GM18507 (cell line): ENCODE results near the gene MARCHF4.

Experiments used
- DNase-seq: peaks from one replicate; pipeline ENCODE4 v3.0.0; 2011; ENCODE audit warnings: low read depth; ENCODE audit not compliant: insufficient read length; ENCODE audit errors: extremely low spot score
- FAIRE-seq: peaks from 2 replicates; lab custom pipeline; 2011; peaks lifted over from hg19 to GRCh38; lab: Jason Lieb, UNC

MARCHF4 gene

DNA sequence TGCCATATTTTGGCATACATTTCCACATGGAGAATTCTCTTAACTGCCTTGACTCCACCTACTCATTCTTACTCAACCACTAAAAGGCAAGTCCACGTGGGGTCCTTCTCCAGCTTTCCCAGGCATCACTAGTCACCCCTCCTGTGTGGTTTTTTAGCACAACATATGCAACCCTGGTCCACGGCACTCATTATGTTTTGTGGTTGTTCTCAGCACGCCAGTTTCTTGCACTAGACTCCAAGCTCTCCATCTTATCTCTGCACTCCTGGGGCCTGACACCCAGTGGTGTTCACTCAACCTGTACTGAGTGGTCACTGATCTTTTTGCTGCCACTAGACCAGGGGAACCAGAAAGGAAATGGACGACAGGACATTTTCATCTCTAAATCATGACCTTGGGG is 18.0 kb downstream of the MARCHF4 start:
- DNase-seq = no peak
- no peak for FAIRE-seq

DNA sequence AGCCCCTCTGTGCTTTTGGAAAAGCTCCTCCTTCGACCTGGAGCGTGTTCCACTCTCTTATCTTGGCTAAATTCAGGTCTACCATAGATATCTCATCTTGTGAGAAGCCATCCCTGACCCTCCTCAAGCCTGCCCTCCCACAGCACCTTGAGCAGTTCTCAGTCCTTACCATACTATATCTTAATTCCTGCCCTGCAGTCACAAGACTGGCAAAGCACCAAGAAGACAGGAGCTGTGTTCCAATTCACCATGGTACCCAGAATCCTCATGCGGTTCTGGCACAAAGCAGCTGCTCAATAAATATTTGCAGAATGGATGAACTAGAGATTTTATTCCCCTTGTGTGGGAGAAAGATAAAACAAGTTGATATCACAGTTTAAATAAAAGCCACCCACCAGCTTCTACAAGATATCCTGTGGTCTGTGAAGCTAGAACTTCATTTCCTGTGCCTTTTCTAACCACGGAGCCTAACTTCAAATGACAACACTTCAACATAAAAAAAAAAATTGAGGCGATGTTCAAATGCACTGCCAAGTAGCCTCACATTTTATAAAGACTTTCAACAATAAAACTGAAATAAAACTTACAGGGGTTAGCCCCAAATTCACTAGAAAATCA is 19.5 kb downstream of the MARCHF4 start:
- FAIRE-seq = no peak
- no peak for DNase-seq

DNA sequence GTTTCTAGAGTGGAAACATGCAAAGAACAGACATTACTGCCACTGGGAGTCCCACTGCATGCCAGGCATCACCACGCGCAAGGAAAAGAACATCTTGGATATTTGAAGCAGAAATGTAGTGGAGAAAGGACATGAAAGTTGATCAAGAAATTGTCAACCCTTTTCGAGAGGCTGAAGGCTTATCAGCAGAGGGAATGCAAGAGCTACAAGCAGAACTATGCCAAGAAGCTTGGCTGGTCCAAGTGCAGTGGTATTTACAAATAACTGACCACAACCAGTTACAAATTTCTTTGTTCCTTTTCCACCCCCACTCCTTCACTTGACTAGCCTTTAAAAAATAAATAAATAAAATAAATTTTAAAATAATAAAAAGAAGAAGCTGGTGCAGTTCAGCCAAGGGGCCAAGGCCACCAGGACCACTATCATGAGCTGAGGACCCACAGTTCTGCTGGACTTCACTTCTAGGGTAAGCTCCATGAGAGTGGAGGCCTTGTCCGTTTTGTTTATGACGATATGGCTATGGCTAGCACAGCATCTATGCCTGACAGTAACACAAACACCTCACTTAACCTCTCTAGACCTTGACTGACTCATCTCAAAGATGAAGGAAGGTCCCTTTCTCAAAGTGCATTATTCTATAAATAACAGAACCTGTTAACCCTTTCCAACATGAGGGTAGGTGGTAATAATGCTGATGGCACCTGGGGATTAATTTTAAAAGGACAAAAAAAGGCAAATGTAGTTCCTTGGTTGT is 20.9 kb downstream of the MARCHF4 start:
- FAIRE-seq (no peak), DNase-seq (no peak)

DNA sequence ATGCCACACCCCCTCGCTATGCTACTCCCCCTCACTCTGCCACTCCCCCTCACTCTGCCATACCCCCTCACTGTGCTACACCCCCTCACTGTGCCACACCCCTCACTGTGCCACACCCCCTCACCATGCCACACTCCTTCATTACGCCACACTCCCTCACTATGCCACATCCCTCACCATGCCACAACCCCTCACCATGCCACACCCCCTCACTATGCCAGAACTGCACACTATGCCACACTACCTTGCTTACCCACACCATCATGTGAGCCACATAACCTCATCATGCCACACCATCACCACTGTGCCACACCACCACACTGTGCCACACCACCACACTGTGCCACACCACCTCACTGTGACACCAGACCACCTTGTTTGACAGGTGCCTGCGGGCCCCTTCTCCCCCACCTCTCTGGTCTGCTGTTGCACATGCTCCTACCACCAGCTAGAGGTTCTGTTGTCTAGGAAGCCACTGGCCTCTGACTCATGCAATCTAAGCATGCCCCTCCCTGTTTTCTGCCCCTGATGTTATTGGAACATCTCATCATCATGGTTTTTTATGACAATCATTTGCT is 22.0 kb downstream of the MARCHF4 start:
- no peak for FAIRE-seq
- no peak for DNase-seq

DNA sequence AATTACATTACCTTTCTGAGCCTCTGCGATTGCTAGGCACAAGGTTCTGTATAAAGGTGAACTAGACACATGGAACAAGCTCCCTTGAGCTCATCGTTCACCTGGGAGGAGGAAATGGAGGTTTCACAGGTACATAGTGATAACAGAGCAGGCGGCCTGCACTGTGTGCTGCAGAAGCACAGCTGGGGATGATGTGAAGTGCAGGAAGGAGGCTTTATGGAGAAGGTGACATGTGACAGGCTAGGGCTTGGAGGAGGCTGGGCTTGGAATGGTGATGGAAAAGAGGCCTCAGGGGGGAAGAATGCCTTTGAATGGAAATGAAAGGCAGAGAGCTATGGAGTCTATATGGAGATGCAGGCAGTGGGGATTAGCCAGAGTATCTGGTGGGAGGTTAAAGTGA is 22.9 kb downstream of the MARCHF4 start:
- no peak for DNase-seq

DNA sequence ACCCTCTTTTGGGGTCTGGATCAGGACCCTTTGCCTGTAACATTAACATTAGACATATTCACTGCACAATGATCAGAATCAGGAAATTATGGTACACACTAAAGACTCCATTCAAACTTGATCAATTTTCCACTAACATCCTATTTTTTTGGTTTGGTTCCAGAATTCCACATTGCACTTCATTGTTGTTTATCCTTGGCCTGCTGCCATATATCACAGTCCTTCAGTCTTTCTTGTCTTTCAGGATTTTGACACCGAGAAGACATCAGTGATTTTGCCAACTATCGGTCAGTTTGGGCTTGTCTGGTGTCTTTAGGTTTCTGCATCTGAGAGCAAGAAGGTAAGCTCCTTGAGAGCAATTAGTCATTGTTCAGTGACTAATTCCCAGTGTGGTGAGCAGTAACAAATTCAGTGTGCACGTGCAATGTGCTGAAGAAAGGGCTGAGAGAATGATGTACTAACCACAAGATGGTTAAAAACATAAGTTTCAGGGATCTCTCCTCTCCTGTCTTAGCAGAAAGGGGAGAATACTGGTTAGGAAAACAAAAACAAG is 23.5 kb downstream of the MARCHF4 start:
- FAIRE-seq (no peak), DNase-seq (no peak)

More for the DNA sequence above, 22.9 kb downstream of the MARCHF4 start:
- FAIRE-seq = no peak

DNA sequence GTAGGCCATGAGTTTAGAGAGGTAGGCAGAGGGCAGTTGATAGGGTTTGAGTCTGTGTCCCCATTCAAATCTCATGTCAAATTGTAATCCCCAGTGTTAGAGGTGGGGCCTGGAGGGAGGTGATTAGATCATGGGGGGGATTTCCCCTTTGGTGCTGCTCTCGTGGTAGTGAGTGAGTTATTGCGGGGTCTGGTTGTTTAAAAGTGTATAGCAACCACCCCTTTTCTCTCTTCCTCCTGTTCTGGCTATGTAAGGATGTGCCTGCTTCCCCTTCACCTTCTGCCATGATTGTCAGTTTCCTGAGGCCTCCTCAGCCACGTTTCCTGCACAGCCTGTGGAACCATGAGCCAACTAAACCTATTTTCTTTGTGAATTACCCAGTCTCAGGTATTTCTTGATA is 25.5 kb downstream of the MARCHF4 start:
- DNase-seq (no peak), FAIRE-seq (no peak)

DNA sequence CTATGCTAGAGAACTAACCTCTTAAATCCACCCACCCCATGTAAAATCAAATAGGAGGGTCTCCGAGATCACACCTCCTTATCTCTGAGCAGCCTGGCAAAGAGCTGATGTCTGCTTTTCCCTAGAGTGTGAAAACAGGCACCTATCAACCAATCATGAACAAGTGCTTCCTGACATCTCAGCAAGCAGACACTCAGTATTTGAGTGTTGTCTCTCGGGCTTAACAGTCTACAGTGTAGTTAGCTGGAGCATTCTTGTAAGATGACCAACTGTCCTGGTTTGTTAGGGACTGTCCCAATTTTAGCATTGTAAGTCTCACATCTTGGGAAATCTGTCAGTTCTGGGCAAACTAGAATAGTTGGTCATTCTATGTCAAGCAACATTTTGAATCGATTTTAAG is 26.4 kb downstream of the MARCHF4 start:
- no peak for DNase-seq
- no peak for FAIRE-seq

DNA sequence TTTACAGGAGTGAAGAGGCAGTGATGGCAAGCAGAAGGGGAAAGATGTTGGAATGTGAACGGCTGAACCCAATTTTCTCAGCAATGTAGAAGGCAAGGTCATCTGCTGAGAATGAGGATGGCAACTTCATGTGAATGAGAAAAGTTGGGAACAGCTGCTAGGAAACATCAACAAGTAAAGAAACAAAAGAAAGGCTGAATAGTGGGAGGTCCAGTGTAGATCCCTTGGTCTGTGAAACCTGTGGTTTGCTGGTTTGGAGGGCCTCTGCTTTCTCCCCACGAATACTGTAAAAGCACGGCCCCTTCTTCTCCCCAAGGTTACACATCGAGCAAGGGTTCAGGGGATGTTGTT is 27.4 kb downstream of the MARCHF4 start:
- DNase-seq = no peak
- no peak for FAIRE-seq

DNA sequence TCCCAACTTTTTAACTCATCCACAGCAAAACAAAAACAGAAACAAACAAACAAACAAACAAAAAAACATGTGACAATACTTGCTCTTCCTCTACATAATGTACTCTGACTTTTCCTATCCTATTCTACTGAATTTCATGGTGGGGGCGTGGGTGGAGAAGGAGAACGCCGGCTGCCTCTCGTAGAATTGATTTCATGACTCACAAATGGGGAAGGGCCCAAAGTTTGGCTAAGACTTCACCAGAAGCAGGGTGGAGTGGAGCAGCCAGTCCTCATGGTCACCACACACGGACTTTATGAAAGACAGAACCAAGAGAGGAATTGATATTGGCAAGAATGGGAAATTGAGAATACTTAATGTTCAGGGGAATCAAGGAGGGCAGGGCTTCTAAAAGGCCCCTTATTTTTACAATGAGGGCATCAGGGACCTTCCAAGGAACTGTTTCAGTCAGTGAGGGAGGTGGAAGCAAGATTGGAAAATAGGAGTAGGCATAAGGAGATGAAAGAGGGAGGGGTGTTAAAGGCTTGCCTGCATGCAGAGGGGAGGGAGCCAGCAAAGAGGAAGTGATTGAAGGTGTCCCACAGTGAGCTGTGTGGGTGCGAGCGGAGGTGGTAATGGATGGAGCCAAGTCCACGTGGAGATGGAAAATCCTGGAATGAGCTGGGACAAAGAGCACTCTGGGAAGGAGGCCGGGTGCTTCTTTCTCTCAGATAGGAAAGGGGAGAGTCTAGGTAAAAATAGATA is 27.9 kb downstream of the MARCHF4 start:
- no peak for FAIRE-seq
- DNase-seq = no peak

DNA sequence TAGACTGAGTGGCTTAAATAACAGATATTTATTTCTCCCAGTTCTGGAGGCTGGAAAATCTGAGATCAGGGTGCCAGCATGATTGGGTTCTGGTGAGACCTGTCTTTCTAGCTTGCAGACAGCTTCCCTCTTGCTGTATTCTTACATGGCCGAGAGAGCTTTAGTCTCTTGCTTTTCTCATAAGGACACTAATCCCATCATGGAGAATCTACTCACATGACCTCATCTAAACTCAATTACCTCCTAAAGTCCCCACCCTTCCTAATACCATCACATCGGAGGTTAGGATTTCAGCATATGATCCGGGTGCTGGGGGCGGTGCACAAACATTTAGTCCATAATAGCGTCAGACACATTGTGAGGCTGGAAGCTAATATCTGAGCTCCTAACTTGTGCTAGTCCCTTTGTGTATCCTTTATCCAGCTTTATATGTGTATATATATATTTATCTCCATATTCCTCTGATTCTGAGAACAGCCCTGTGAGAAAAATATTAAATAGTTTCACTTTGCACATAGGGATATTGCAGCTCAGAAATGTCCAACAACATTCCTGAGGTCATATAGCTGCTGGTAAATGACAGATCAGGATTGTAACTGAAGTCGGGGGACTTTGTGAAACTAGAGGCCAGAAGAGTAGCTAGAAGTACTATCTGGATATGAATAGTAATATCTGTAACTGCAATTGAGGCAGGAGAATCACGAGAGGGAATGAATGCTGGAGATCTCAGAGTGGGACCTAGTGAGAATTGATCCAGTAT is 28.9 kb downstream of the MARCHF4 start:
- FAIRE-seq = no peak
- DNase-seq = no peak

DNA sequence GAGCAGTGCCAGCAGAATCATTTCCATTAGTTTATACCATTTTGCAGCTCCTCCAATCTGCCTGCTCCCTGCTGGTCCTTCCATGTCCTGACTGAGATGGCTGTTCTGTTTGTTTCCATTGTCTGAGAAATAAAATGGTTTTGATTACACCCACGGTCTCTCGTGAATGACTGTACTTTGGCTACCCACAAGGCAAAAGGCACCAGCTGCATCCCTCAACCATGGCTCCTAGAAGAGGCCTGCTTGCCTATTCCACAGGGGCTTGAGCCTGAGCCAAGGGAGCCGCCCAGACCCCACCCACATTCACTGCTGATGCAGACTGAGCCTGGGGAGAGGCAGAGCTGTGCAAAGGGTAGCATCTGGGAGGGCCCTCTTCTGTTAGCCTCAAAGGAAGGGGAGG is 31.2 kb downstream of the MARCHF4 start:
- FAIRE-seq = no peak
- no peak for DNase-seq

DNA sequence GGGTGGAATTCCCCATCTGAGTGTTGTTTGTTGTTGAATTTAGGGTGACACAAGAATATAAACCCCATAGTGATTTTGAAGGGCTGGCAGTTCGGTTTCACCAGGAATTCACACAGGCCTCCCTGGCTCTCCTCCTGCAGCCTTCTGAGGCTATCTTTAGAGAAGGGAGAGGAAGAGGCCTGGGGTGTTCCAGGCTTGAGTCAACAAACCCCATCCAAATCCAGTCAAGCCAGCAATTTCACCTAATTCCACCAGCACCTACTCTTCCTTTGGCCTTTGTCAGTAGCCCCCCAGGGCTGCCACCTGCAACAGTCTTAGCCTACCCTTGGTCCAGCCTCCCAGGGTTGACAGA is 32.0 kb downstream of the MARCHF4 start:
- FAIRE-seq (no peak), DNase-seq (no peak)

DNA sequence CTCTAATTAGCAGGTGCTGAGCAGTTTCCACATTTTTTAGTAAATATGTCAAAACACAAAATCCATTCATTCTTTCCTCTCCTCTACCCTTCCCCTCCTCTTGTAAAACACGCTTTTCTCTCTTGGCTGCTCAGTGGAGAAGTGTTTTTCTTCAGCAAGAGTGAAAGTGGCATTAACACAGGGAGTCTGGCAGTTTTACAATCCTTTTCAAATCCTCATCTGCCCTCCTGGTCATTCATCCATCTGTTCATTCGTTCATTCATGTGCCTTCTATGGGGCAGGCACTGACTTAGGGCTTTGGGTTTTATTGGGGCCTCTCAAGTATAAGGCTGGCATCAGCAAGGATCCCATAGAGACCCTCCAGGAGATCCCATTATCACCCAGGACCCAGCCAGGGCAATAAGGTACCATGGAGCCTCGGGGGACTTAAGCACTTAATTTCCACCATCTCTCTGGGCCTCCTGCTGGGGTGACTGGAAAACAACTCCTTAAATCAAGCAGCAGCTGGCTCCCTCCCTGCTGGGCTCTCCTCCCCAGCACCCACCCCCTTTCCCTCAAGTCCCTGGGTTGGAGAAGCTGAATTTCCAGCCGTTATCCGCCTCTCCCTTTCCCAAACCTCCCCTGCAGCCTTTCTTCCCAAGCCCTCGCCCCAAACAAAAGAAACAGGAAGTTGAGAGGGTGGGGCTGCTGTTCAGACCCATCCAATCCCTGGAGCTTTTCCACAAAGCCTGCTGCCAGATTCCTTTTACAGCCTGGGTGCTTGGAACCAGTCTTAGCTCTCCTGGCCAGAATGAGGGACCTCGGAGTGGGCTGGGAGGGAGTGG is 32.6 kb downstream of the MARCHF4 start:
- DNase-seq = no peak
- FAIRE-seq = no peak

DNA sequence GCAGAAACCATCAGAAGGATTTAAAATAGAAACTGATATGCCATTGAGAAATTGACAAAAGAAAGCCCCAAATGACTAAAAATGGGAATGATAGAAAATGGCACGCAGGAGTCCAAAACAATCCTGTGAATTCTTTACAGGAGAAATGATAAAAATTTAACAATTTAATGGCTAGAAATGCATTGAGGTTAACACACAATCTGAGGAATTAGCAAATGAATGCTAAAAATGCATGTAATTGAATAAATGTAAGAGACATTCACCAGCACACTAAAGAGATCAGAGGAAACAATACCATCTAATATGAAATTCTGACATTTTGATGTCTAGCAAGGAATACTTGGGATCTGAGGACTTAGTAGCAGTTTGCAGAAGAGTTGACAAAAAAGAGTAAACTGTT is 37.0 kb downstream of the MARCHF4 start:
- DNase-seq = no peak
- no peak for FAIRE-seq

DNA sequence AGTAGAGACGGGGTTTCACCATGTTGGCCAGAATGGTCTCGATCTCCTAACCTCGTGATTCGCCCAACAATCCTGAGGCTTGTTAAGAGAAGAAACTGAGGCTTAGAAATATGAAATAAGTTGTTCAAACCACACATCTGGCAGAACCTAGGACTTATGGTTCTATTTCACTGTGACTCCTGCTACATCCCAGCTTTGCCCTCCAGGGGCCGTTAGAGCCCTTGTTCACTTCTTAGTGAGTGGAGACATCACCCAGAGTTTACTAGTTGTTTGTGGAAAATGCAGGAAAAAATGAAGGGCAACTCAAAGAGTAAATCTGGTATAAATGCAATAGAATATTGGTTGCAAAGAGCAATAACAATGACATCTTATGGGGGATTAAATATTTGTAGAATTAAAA is 43.9 kb downstream of the MARCHF4 start:
- FAIRE-seq = no peak
- no peak for DNase-seq

DNA sequence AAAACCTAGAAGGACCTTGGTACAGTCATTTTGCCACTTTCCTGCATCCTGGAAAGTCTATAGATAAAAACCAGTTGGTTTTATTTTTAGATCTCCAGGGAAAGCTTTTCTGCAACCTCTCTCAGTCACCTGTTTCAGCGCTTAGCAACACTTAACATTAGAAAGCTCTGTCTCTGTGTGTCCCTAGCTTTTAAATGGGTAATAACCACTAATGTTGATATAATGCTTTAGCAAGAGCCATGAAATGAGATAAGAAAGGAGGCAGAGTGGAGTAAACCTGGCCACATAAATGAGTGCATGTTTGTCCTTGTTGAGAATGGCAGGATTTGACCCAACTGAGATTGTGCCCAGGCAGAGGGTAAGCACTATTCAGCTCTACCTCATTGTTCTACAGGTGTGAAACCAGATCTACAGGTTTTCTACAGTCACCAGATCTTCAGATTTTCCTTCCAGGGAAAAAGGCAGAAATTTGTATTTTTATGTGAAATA is 44.8 kb downstream of the MARCHF4 start:
- DNase-seq (no peak), FAIRE-seq (no peak)
